ENCODE results near the gene IFNAR1. TPM values are rescaled to one million over a fixed set of nuclear protein-coding genes. Genes with fewer than 3 reads are reported as not detected.

IFNAR1 gene
- polyA plus RNA-seq, 2 of the 4 experiments (the other 2 are of a cell fraction): 14.1 to 14.2 TPM

DNA sequence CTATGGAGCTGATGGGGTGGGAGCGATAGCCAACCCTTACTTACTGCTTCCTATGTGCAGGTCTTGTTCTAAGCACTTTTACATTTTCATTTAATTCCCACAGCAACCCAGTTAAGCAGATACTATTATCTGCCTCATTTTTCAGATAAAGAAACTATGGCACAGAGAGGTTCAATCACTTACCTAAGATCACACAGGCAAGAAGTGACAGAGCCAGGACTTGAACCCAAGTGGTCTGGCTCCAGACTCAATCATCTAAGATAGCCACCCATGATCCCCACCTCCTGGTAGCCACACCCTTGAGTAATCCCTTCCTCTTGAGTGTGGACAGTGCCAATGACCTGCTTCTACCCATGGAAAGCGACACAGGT, 23.2 kb upstream of the IFNAR1 start:
- H3K27ac ChIP-seq: no peak overlapping the region
- ATAC-seq: no peak

DNA sequence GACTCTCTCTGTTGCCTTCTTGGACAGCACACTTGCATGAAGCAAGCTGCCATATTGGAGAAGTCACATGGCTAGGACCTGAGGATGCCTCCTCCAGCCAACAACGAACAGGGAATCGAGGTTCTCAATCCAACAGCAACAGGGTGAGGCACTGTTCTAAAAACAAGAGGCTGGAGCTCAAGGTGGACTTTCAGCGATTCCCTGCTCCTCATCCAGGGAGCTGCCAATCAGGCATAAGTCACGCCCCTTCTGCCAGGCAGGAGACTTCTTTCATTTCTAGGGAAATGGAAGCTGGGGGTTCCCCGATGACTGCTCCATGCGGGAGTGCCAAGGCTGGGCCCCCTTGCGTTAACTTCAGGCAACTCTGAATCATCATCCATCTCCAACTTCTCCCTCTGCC, 22.7 kb upstream of the IFNAR1 start:
- CTCF ChIA-PET: interaction anchor here (0.6 to 1.1 kb wide), 2 partner anchors 104 to 1681 kb away, joined by 3 read pairs; no protein-coding TSS in a partner anchor
- no peak overlapping the region for H3K27ac ChIP-seq

More for the DNA sequence above, 23.2 kb upstream of the IFNAR1 start:
- POLR2A ChIA-PET: no interaction called here
- WGBS (ENCODE audit: missing lambda C conversion rate): 100% methylated on average over 2 of the region's 2 CpGs
- Histone ChIP-seq H3K4me1 (no peaks in the 10 kb centered on the region), H3K9me3 (no peaks in the 10 kb centered on the region), H3K4me2 (no peak overlapping the region), H3K4me3 (no peak overlapping the region)
- DNase-seq (ENCODE audit: low read depth in 1 of 2, low spot score in 1 of 2): no peak
- no peak for FAIRE-seq
- TF ChIP-seq MAFK (IDR thresholded peaks at IDR 0.05; ENCODE audit: partially characterized antibody) (no peak), RCOR1 (IDR thresholded peaks at IDR 0.05; ENCODE audit: low read depth, low read length) (no peak), EHMT2 (IDR thresholded peaks at IDR 0.05; ENCODE audit: low read depth) (no peak), TP53 (CRISPR knock-in tag; IDR thresholded peaks at IDR 0.05) (no peak)
- TF ChIP-seq, protein P1, sequence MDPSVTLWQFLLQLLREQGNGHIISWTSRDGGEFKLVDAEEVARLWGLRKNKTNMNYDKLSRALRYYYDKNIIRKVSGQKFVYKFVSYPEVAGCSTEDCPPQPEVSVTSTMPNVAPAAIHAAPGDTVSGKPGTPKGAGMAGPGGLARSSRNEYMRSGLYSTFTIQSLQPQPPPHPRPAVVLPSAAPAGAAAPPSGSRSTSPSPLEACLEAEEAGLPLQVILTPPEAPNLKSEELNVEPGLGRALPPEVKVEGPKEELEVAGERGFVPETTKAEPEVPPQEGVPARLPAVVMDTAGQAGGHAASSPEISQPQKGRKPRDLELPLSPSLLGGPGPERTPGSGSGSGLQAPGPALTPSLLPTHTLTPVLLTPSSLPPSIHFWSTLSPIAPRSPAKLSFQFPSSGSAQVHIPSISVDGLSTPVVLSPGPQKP (IDR thresholded peaks at IDR 0.05; ENCODE audit: low read depth, low read length): no peak
- CTCF ChIA-PET: no interaction called here

DNA sequence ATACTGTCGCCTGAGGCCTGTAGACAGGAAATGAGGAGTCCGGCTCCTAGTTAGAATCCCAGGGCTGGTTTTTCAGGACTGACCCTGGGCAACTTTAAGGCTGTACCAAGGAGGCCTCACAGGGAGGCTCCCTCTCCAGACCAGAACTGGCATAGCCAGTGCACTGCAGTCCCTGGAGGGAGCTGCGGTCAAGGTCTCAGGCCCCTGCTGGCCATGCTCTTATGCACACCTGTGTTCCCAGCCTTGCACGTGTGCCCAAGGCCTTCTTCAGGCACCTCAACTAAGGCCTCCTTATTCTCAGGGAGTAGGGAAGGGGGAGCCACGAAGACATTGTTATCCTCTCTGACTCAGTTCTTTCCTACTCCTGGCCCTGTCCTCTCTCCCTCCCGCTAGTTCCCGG, 22.0 kb upstream of the IFNAR1 start:
- peak; percentile 80 to 91; a peak in 5 of 6 replicates for ATAC-seq
- FAIRE-seq: no peak
- WGBS (ENCODE audit: missing lambda C conversion rate): 83% methylated on average over 7 of the region's 7 CpGs
- Histone ChIP-seq H3K4me1 (no peaks in the 10 kb centered on the region), H3K4me3 (no peak overlapping the region), H3K9me3 (no peaks in the 10 kb centered on the region), H3K27ac (no peak overlapping the region), H3K4me2 (no peak overlapping the region)
- peak in 1 of 2 experiments; percentile 45 for DNase-seq (ENCODE audit: low read depth in 1 of 2, low spot score in 1 of 2)
- ChIA-PET CTCF (interaction anchor here (1.1 kb wide), 1 partner anchor 105 kb away, joined by 3 read pairs; no protein-coding TSS in a partner anchor), POLR2A (no interaction called here)
- no peak for TF ChIP-seq KDM1A (IDR thresholded peaks at IDR 0.05; ENCODE audit: low read depth)
- TF ChIP-seq RAD21 (conservative IDR thresholded peaks at IDR 0.05 in 1 of 2, IDR thresholded peaks at IDR 0.05 in 1 of 2): no peak

More for the DNA sequence above, 22.7 kb upstream of the IFNAR1 start:
- FAIRE-seq (no peak), ATAC-seq (no peak), DNase-seq (ENCODE audit: low read depth in 1 of 2, low spot score in 1 of 2) (no peak)
- H3K4me1 ChIP-seq: no peaks in the 10 kb centered on the region
- POLR2A ChIA-PET: no interaction called here
- no peaks in the 10 kb centered on the region for H3K9me3 ChIP-seq
- 84% methylated on average over 7 of the region's 7 CpGs for WGBS (ENCODE audit: missing lambda C conversion rate)
- no peak overlapping the region for H3K4me3 ChIP-seq
- TF ChIP-seq, protein P2, sequence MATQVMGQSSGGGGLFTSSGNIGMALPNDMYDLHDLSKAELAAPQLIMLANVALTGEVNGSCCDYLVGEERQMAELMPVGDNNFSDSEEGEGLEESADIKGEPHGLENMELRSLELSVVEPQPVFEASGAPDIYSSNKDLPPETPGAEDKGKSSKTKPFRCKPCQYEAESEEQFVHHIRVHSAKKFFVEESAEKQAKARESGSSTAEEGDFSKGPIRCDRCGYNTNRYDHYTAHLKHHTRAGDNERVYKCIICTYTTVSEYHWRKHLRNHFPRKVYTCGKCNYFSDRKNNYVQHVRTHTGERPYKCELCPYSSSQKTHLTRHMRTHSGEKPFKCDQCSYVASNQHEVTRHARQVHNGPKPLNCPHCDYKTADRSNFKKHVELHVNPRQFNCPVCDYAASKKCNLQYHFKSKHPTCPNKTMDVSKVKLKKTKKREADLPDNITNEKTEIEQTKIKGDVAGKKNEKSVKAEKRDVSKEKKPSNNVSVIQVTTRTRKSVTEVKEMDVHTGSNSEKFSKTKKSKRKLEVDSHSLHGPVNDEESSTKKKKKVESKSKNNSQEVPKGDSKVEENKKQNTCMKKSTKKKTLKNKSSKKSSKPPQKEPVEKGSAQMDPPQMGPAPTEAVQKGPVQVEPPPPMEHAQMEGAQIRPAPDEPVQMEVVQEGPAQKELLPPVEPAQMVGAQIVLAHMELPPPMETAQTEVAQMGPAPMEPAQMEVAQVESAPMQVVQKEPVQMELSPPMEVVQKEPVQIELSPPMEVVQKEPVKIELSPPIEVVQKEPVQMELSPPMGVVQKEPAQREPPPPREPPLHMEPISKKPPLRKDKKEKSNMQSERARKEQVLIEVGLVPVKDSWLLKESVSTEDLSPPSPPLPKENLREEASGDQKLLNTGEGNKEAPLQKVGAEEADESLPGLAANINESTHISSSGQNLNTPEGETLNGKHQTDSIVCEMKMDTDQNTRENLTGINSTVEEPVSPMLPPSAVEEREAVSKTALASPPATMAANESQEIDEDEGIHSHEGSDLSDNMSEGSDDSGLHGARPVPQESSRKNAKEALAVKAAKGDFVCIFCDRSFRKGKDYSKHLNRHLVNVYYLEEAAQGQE (IDR thresholded peaks at IDR 0.05): no peak
- TF ChIP-seq ZSCAN20 (CRISPR knock-in tag; IDR thresholded peaks at IDR 0.05) (no peak), RARB (CRISPR knock-in tag; IDR thresholded peaks at IDR 0.05) (no peak), CEBPB (IDR thresholded peaks at IDR 0.05) (no peak), HOXB5 (CRISPR knock-in tag; IDR thresholded peaks at IDR 0.05) (no peak), NR3C1 (IDR thresholded peaks at IDR 0.05) (no peak), ZFP36 (IDR thresholded peaks at IDR 0.05; ENCODE audit: borderline replicate concordance, partially characterized antibody) (no peak), NPAS2 (CRISPR knock-in tag; IDR thresholded peaks at IDR 0.05; ENCODE audit: borderline replicate concordance) (no peak)
- TF ChIP-seq, protein P3, sequence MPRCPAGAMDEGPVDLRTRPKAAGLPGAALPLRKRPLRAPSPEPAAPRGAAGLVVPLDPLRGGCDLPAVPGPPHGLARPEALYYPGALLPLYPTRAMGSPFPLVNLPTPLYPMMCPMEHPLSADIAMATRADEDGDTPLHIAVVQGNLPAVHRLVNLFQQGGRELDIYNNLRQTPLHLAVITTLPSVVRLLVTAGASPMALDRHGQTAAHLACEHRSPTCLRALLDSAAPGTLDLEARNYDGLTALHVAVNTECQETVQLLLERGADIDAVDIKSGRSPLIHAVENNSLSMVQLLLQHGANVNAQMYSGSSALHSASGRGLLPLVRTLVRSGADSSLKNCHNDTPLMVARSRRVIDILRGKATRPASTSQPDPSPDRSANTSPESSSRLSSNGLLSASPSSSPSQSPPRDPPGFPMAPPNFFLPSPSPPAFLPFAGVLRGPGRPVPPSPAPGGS (IDR thresholded peaks at IDR 0.05): no peak
- TF ChIP-seq, protein P4, sequence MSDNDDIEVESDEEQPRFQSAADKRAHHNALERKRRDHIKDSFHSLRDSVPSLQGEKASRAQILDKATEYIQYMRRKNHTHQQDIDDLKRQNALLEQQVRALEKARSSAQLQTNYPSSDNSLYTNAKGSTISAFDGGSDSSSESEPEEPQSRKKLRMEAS (IDR thresholded peaks at IDR 0.05): no peak
- no peak overlapping the region for H3K4me2 ChIP-seq
